Measurements from ENCODE around the gene EIF4B. TPM values are rescaled to one million over a fixed set of nuclear protein-coding genes. Genes with fewer than 3 reads are reported as not detected.

Gene EIF4B
- total and polyA plus RNA-seq, 9 of the 15 experiments (the other 6 are each of a cell fraction or from before 2014, with no cell fraction given), result 138 to 669 (median 552) TPM

DNA sequence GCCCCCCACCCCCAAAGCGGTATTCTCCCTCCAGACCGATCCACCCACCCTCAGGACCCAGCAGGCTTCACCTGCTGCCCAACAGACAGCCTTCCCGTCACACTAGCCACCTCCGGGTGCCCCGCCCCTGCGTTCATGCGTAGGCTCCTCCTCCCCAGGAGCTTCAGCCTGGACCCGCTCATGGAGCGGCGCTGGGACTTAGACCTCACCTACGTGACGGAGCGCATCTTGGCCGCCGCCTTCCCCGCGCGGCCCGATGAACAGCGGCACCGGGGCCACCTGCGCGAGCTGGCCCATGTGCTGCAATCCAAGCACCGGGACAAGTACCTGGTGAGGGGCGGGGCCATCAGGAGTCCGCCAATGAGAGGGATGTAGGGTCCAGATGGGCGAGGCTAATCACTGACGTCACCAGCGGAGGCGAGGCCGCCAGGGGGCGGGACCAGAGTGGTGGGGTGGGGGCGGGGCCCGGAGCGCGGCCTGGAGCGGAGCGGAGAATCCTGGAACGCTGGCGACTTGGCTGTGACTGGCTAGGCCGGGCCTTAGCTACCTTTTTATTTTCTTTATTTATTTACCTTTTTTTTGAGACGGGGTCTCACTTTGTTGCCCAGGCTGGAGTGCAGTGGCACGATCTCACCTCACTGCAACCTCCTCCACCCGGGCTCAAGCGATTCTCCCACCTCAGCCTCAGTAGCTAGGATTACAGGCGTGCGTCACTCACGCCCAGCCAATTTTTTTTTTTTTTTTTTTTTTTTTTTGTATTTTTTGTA, 48.0 kb downstream of the EIF4B start (continued):
- no peak for TF ChIP-seq TOE1 (IDR thresholded peaks at IDR 0.05; ENCODE audit: borderline replicate concordance)
- TF ChIP-seq TOE1 (CRISPR knock-in tag; IDR thresholded peaks at IDR 0.05; ENCODE audit: borderline replicate concordance, low read depth), result no peak
- no peak for TF ChIP-seq ZNF121 (CRISPR knock-in tag; conservative IDR thresholded peaks at IDR 0.05)
- TF ChIP-seq CBX1 (IDR thresholded peaks at IDR 0.05; ENCODE audit: low read depth), result no peak
- TF ChIP-seq, protein P1, sequence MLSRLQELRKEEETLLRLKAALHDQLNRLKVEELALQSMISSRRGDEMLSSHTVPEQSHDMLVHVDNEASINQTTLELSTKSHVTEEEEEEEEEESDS (CRISPR knock-in tag; IDR thresholded peaks at IDR 0.05), result no peak
- no peak for TF ChIP-seq JUNB (CRISPR knock-in tag; conservative IDR thresholded peaks at IDR 0.05)
- peak; percentile 66; the same call in 1 of the 2 replicates for TF ChIP-seq PHF8 (IDR thresholded peaks at IDR 0.05; ENCODE audit: borderline replicate concordance, low read length)
- TF ChIP-seq ZFX (CRISPR knock-in tag; IDR thresholded peaks at IDR 0.05), result peak; percentile 74
- TF ChIP-seq THRA (IDR thresholded peaks at IDR 0.05), result no peak
- no peak for TF ChIP-seq TRIM28 (IDR thresholded peaks at IDR 0.05)
- TF ChIP-seq HMGN3 (IDR thresholded peaks at IDR 0.05; ENCODE audit: borderline replicate concordance, extremely low read depth, insufficient read length, low read depth, low read length), result peak; percentile 37
- 0 out of 2 replicates have a peak, but pooled peaks have one; percentile 26 for TF ChIP-seq ZNF431 (CRISPR knock-in tag; IDR thresholded peaks at IDR 0.05)
- TF ChIP-seq BACH1 (tag; IDR thresholded peaks at IDR 0.05), result no peak
- TF ChIP-seq CHD1 (IDR thresholded peaks at IDR 0.05; ENCODE audit: low read length), result no peak
- no peak for TF ChIP-seq HNRNPH1 (optimal IDR thresholded peaks at IDR 0.05; ENCODE audit: low read depth, low read length)
- no peak for TF ChIP-seq TCF7 (IDR thresholded peaks at IDR 0.05; ENCODE audit: borderline replicate concordance)
- TF ChIP-seq ZEB2 (IDR thresholded peaks at IDR 0.05), result peak; percentile 82
- no peak for TF ChIP-seq FIP1L1 (IDR thresholded peaks at IDR 0.05; ENCODE audit: low read depth, low read length, poor library complexity, severe bottlenecking)
- 0 out of 2 replicates have a peak, but pooled peaks have one; percentile 49 for TF ChIP-seq GABPB1 (CRISPR knock-in tag; IDR thresholded peaks at IDR 0.05)
- TF ChIP-seq, protein P2, sequence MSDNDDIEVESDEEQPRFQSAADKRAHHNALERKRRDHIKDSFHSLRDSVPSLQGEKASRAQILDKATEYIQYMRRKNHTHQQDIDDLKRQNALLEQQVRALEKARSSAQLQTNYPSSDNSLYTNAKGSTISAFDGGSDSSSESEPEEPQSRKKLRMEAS (CRISPR knock-in tag; IDR thresholded peaks at IDR 0.05), result peak; percentile 73
- TF ChIP-seq SUPT5H (IDR thresholded peaks at IDR 0.05), result peak; percentile 66
- TF ChIP-seq ZBED1 (IDR thresholded peaks at IDR 0.05), result no peak
- TF ChIP-seq RBFOX2 (IDR thresholded peaks at IDR 0.05; ENCODE audit: low read depth, low read length), result peak; percentile 64
- TF ChIP-seq POLR2G (IDR thresholded peaks at IDR 0.05; ENCODE audit: low read depth, low read length), result peak; percentile 77
- peak; percentile 84 for TF ChIP-seq PKNOX1 (IDR thresholded peaks at IDR 0.05)
- no peak for TF ChIP-seq ELF2 (CRISPR knock-in tag; IDR thresholded peaks at IDR 0.05)
- peak; percentile 37 for TF ChIP-seq TAF1 (IDR thresholded peaks at IDR 0.05; ENCODE audit: control insufficient read depth, extremely low read depth, insufficient read depth, low read length, severe bottlenecking)
- TF ChIP-seq ZNF140 (CRISPR knock-in tag; IDR thresholded peaks at IDR 0.05), result no peak
- no peak for TF ChIP-seq SMARCB1 (IDR thresholded peaks at IDR 0.05; ENCODE audit: insufficient read length, low read depth)
